Measurements from ENCODE around the gene CD4. TPM values are rescaled to one million over a fixed set of nuclear protein-coding genes. Genes with fewer than 3 reads are reported as not detected.
"Not testable (repeated sequence)": the region's sequence is repeated elsewhere in the genome, so short reads cannot be mapped to it uniquely, and the experiment has no call there.

CD4 gene
- total RNA-seq = 1.7 and 1.9 TPM in 2 replicates

- no peak for TF ChIP-seq CTCF (IDR thresholded peaks at IDR 0.05; ENCODE audit: insufficient read depth, low read depth, low read length)
Observed at GRCh38 chr12:6788972-6789924, at the start of gene CD4. Gene CD4, plus strand, starts transcription at chr12:6789528. Its CDS starts 10,611 bp downstream, at chr12:6800139.

GRCh38 chr12:6742080-6742479 is 47.2 kb upstream of the CD4 start:
- not testable (repeated sequence) for DNase-seq (ENCODE audit: low read depth); H3K4me3 ChIP-seq (ENCODE audit: low read depth, low read length)

More at GRCh38 chr12:6788972-6789924, at the start of gene CD4:
- peak within 1 kb of the TSS; percentile 21 for H3K4me3 ChIP-seq (ENCODE audit: low read depth, low read length)
- no peak for DNase-seq (ENCODE audit: low read depth)

GRCh38 chr12:6742834-6743233 is 46.5 kb upstream of the CD4 start:
- no peak overlapping the region for H3K4me3 ChIP-seq (ENCODE audit: low read depth, low read length)
- TF ChIP-seq CTCF (IDR thresholded peaks at IDR 0.05; ENCODE audit: insufficient read depth, low read depth, low read length) = no peak
- DNase-seq (ENCODE audit: low read depth) = no peak

GRCh38 chr12:6743300-6743699 is 46.0 kb upstream of the CD4 start:
- H3K4me3 ChIP-seq (ENCODE audit: low read depth, low read length); DNase-seq (ENCODE audit: low read depth): not testable (repeated sequence)

GRCh38 chr12:6745741-6746525 is 43.4 kb upstream of the CD4 start:
- no peak overlapping the region for H3K4me3 ChIP-seq (ENCODE audit: low read depth, low read length)
- DNase-seq (ENCODE audit: low read depth) = no peak
- no peak for TF ChIP-seq CTCF (IDR thresholded peaks at IDR 0.05; ENCODE audit: insufficient read depth, low read depth, low read length)

GRCh38 chr12:6747216-6747615 is 42.1 kb upstream of the CD4 start:
- no peak for DNase-seq (ENCODE audit: low read depth)
- TF ChIP-seq CTCF (IDR thresholded peaks at IDR 0.05; ENCODE audit: insufficient read depth, low read depth, low read length) = no peak
- H3K4me3 ChIP-seq (ENCODE audit: low read depth, low read length) = no peak overlapping the region

- DNase-seq (ENCODE audit: low read depth) = no peak
- H3K4me3 ChIP-seq (ENCODE audit: low read depth, low read length) = no peak overlapping the region
- TF ChIP-seq CTCF (IDR thresholded peaks at IDR 0.05; ENCODE audit: insufficient read depth, low read depth, low read length) = no peak
Observed at GRCh38 chr12:6748761-6749160, 40.6 kb upstream of the CD4 start.
